Activated naive CD8-positive, alpha-beta T cell treated with anti-CD3 and anti-CD28 coated beads, Interleukin-2, amount 50 U/mL, for 16 hours (primary cell): ENCODE data around the gene MCOLN1.
"Not testable (repeated sequence)": the region's sequence is repeated elsewhere in the genome, so short reads cannot be mapped to it uniquely, and the experiment has no call there.

Experiments
- DNase-seq: peaks from one replicate; pipeline ENCODE4 v3.0.0-alpha.2; 2020; ENCODE audit warnings: low read depth, low spot score

MCOLN1 gene

DNA sequence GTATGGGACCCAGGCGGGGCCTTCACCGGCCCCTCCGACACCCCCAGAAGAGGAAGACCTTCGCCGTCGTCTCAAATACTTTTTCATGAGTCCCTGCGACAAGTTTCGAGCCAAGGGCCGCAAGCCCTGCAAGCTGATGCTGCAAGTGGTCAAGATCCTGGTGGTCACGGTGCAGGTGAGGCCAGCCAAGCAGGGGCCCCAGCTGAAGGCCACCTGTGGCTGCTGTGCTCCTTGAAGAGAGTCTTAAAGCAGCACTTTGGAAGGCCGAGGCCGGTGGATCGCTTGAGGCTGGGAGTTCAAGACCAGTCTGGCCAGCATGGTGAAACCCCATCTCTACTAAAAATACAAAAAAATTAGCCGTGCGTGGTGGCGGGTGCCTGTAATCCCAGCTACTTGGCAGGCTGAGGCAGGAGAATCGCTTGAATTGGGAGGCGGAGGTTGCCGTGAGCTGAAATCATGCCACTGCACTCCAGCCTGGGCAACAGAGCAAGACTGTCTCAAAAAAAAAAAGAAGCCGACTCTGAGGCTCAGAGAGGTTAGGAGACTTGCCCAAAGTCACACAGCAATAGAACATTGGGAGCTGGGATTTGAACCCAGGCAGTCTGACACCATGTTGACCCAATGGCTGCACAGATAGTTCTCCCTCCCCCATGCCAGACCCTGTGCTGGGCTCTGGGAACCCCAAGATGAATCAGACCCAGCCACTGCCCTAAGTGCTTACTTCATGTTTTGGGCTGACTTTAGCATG, 2.7 kb downstream of the MCOLN1 start:
- DNase-seq, result no peak

DNA sequence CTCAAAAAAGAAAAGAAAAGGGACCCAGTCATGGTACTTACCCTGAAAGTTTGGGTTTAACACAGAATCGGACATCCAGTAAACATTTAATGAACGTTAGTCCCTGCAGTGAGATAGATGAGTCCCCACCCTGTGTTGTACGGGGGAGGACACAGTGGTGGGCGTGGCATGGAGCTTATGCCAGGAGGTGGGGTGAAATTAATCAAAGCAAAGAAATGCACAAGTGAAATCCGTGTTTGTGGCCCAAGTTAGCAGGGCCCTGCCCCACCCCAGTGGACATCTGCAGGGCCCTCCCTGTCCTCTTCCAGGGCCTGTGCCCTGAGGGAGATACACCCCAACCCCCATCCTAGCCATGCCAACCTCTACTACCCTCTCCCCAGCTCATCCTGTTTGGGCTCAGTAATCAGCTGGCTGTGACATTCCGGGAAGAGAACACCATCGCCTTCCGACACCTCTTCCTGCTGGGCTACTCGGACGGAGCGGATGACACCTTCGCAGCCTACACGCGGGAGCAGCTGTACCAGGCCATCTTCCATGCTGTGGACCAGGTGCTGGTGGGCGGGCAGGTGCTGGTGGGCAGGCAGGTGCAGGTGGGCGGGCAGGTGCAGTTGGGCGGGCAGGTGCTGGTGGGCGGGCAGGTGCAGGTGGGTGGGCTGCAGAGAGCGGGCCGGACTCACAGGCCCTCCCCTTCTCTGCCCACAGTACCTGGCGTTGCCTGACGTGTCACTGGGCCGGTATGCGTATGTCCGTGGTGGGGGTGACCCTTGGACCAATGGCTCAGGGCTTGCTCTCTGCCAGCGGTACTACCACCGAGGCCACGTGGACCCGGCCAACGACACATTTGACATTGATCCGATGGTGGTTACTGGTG, 3.9 kb downstream of the MCOLN1 start:
- DNase-seq, result no peak

DNA sequence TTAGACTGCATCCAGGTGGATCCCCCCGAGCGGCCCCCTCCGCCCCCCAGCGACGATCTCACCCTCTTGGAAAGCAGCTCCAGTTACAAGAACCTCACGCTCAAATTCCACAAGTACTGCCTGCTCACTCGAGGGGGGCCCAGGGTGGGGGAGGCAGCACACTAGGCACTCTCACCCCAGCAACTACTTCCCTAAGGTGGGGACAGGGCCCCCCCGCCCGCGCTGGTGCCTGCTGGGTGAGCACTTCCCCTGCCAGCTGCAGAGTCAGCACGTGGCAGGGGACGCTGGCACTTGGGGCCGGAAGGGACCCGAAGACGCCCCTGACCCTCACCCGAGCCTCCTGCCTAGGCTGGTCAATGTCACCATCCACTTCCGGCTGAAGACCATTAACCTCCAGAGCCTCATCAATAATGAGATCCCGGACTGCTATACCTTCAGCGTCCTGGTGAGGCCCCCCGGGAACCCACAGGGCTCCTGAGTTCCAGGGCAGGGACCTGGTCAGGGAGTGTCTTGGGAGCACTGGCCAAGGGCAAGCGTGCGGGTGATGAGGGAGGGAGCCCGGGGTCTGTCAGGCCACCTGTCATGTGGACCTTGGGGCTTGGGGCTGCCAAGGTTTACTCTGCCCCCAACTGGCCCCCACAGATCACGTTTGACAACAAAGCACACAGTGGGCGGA, 5.2 kb downstream of the MCOLN1 start:
- DNase-seq, result no peak

DNA sequence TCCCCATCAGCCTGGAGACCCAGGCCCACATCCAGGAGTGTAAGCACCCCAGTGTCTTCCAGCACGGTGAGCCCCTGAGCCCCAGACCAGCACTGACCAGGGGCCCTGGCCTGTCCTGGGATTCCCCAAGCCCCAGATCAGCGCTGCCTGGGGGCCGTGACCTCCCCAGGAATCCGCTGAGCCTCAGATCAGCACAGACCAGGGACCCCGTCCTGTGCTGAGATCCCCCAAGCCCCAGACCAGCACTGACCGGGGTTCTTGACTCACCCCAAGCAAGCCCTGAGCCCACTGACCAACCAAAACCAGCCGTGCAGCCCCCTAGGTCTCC, 5.7 kb downstream of the MCOLN1 start:
- DNase-seq, result no peak

DNA sequence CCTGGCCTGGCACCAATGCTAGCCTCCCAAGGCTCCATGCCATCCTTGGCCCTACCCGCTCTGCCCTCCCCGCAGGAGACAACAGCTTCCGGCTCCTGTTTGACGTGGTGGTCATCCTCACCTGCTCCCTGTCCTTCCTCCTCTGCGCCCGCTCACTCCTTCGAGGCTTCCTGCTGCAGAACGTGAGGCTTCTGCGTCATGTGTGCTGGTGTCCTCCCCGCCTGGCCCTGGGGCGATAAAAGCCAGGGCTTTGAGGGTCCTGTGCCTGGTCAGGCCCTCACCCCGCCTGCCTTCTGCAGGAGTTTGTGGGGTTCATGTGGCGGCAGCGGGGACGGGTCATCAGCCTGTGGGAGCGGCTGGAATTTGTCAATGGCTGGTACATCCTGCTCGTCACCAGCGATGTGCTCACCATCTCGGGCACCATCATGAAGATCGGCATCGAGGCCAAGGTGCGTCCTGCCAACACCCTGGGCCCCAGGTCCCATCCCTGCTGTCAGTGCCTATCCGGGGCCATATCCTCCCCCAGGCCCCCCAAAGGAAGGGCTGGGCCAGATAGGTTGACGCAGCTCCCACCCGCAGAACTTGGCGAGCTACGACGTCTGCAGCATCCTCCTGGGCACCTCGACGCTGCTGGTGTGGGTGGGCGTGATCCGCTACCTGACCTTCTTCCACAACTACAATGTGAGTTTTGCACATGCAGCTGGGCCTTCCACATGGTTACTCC, 6.3 kb downstream of the MCOLN1 start:
- DNase-seq, result no peak

DNA sequence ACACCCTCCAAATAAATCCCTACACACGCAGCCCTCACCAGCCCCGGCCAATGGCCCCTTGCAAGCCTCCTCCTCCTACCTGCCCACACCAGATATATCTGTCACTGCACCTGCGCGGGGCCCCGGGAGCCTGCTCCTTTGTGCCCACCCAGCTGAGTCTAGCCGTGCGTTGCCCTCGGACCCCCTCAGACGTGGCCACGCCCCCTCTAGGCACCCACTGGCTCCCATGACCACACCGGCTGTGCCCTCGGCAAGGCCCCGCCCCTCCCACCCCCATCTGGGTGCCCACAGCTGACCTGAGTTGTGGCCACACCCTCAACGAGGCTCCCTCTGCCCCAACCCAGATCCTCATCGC, 6.8 kb downstream of the MCOLN1 start:
- DNase-seq, result no peak

- DNase-seq, result no peak
These were observed 7.4 kb downstream of the MCOLN1 start for GRCh38 chr19:7529610-7530490.

- no peak for DNase-seq
These were observed 11.0 kb downstream of the MCOLN1 start for GRCh38 chr19:7533281-7533885.

GRCh38 chr19:7533925-7534480, 11.6 kb downstream of the MCOLN1 start:
- DNase-seq, result peak; percentile 63

GRCh38 chr19:7534531-7535046, 12.2 kb downstream of the MCOLN1 start:
- no peak for DNase-seq

DNA sequence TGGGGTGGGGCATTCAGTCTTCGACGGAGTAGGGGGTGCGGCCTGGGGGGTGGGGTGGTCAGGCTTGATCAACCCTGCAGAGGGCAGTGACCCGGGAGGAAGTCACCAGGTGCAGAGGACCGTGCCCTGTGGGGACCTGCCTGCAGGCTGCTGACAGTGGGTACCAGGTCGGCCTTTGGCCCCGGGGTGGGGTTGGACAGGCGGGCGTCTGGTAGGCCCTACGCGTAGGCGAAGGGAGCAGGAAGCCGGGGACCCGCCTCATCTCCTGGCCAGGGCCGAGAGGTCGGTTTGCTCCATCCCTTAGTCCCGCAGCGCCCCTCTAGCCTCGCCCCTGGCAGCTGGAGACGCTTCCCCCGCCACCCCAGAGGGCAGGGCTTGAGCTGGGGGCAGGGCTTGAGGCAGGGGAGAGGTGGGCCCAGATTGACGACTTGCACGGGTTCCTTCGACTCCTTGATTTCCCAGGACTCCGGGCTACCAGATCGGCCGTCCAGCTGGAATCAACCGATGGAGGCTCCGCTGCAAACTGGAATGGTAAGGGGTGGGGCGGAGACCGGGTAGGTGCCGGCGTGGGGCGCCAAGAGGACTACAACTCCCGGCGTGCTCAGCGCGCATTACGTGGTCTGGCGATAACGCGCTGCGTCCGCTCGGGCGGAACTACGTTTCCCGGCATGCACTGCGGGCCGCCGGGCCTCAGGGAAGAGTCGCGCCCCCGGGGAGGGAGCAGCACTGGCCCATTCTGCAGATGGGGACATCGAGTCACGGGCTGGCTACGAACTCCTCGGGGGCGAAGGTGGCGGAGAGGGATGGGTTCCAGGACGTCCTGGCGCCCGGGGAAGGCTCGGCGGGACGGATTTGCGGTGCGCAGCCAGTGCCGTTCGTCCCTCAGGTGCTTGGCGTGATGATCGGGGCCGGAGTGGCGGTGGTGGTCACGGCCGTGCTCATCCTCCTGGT, 12.9 kb downstream of the MCOLN1 start, which contains the start of gene PNPLA6:
Gene PNPLA6 (plus strand): TSS at position 671 of the 951 bp plus-strand sequence. CDS start 72 bp downstream, at position 743.
- DNase-seq, result peak; percentile 85

GRCh38 chr19:7535998-7536695, 13.7 kb downstream of the MCOLN1 start:
- DNase-seq, result no peak

DNA sequence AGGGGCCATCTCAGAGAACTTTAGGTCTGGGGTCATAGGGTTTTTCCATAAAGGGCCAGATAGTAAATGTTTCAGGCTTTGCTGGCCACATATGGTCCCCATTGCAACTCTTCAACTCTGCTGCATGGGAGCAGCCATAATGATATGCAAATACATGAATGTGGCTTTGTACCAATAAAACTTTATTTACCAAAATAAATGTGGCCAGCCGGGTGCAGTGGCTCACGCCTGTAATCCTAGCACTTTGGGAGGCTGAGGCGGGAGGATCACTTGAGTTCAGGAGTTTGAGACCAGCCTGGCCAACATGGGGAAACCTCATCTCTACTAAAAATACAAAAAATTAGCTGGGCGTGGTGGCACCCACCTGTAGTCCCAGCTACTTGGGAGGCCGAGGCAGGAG, 16.6 kb downstream of the MCOLN1 start:
- DNase-seq, result not testable (repeated sequence)

- DNase-seq, result no peak
These were observed 17.5 kb downstream of the MCOLN1 start for GRCh38 chr19:7539827-7540425.

DNA sequence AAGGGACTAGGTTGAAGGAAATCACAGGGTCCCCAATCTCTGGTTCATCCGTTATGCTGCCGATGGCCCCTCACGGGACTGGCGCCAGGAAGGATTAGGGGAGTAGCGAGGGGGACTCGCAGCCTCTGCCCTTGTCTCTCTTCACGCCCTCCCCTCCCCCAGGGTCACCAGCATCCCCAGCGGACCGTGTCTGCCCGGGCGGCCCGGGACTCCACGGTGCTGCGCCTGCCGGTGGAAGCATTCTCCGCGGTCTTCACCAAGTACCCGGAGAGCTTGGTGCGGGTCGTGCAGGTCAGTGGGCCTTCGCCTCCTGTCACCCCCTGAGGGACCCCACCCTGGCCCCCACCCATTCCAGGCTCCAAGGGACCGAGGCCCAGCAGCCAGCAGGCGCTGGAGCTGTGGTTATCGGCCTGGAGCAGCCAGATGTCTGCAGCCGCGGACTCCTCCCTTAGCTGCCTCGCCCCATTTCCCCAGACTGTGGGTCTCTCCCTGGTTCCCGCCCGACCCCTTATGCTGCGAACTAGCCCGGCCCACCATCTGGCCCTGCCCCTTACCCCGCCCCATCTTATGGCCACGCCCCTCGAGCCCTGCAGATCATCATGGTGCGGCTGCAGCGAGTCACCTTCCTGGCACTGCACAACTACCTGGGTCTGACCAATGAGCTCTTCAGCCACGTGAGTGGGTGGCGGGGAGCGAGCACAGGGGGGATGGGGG, 18.5 kb downstream of the MCOLN1 start:
- no peak for DNase-seq

DNA sequence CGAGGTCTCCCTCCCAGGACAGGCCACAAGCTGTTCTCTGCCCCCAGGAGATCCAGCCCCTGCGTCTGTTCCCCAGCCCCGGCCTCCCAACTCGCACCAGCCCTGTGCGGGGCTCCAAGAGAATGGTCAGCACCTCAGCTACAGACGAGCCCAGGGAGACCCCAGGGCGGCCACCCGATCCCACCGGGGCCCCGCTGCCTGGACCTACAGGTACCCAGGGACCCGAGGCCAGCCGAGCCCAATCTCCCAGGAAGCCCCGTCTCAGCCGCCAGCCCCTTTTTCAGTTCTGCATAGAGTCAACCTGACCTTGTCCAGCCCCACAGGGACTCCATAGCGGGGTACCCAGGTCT, 19.0 kb downstream of the MCOLN1 start:
- DNase-seq, result no peak

GRCh38 chr19:7541828-7542443, 19.5 kb downstream of the MCOLN1 start:
- DNase-seq, result no peak
